ENCODE measurements around the gene SLC23A2.
"Not testable (repeated sequence)": the region's sequence is repeated elsewhere in the genome, so short reads cannot be mapped to it uniquely, and the experiment has no call there.

SLC23A2 gene

DNA sequence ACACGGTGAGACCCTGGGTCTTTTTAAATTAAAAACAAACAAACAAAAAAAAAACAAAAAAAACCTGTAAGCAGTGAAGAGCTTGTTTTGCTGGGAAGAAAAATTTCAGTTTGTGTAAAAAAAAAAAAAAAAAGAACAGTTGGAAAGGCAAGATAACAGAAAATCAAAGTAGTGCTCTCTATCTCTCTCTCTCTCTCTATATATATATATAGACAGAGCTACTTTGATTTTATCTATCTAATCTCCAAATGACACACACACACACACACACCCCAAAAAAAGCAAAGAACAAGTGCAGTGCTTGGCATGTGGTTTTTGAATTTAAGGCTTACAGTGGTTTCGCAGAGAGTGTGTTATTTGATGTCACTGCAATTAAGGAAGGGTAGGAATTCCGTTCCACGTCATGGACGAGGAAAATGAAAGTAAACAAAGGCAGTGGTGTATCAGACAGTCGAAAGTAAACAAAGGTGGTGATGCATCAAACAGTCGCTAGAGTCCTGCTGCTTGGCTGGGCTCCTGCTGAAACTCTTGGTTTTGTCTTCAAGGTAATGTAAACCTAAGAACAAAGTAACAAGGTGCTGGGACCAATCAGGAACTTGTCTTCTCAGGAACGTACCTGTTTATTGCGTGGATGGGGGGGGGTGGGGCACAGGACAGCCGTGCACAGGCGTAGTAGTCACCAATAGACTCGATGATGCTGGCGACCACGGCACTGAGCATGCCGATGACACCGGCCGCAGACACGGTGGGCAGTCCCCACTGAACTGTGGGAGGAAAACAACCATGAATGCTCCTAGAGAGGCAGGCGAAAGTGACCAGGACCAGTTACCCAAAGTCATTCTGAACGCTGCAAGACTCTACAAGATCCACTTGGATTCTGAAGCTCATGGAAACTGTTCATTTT is 131.8 kb downstream of the SLC23A2 start:
- DNase-seq, result no peak

DNA sequence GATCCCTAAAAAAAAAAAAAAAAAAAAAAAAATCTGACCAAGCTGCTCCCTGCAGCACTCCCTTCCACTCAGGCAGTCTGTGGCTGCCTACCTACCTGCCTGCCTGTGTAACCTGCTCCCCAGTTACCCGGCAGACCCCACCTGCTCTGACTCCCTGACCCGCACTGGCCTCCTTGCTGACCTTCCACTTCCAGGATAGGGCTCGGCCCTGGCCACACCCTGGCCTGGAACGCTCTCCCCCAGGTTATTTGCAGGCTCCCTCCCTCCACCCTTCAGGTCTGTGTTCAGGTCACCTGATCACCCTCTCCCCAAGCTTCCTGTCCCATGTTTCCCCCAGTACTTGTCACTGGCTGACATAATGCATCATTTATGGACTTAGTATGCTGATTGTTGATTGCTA is 134.3 kb downstream of the SLC23A2 start:
- no peak for DNase-seq

DNA sequence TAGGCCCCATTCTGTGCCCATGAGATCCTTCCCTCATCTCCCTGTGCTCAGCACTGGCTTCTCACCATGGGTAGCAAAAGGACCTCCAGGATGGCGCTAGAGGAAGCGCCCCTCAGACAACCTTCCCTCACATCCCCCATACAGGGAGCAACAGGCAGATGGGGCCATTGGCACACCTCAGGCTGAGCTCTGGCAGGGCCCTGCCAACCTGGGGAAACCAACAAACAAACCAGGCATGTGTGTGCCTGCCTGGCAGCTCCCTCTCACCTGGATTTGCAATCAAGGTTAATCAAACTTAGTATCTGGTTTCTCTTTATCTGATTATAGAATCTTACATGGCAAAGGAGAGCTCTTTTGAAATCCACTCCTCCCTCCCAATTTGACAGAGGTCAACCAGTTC is 134.9 kb downstream of the SLC23A2 start:
- no peak for DNase-seq

DNA sequence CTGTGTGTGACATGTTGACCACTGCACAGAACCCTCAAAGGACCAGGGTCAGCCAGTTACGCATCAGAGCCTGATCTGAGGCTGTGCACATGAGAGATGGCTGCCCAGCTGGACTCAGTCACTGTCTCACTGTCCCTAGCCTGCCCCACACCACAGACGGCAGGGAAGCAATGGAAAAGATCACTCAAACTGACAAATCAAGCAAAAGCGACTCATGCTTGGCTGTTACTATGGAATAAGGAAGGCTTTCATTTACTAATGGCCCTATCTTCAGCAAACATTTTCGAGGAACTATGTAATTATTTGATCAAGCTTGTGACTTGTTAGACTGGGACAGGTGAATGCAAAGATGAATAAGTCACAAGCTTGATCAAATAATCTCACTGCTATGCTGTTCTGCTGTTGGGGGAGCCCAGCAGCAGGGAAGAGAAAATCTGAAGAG is 137.0 kb downstream of the SLC23A2 start:
- no peak for DNase-seq

DNA sequence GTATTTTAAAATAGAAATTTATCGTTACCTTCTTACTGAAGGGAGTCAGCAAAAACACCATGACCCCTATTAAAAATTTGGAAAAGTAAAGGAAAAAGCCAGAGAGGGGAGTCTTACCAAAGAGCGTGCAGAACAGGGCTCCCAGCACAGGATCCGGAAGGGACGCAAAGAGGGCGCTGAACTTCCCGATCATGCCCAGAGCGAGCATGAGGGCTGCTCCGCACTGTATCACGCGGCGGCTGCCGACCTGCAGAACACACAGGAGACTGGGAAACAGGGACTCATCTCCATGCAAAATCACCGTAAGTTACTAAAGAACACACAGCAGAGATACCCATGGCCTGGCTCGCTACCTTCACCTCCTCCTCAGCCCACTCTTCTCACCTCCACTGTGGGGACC is 138.6 kb downstream of the SLC23A2 start:
- DNase-seq, result no peak

DNA sequence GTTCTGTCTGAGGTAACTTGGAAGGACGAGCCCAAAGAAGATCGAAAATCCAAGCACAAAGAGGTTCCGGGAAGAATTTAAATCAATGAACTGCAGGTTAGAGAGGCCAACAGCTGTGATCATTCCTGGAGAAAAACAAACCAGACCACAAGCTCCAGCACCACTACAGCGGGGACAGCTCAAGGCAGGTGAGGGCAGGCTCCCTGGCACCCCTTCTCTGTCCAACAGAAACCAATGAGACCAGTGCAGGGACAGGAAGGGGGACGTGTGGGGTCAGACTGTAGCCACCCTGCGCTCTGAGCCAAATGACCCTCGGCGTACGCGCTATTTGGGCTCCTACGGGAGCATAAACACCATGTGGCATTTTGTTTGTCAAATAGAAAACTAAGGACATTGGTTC is 139.3 kb downstream of the SLC23A2 start:
- DNase-seq, result no peak

DNA sequence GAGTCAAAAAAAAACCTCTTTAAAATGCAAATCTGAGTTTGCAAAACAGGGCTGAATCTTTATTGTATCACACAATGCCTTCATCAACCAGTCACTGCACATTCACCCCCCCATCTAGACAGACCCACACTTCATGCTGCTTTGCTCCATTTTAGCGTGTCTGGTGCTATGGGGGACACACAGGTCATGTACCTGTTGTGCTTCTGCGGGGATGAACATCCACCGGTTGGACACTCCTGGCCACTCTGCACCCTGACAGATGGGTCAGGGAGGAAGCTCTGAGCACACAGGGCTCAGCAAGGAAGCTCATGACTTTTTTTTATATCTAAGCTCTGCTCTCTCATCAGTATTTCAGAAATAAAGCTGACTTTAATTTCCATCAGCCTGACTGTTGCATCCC is 143.3 kb downstream of the SLC23A2 start:
- DNase-seq, result no peak

DNA sequence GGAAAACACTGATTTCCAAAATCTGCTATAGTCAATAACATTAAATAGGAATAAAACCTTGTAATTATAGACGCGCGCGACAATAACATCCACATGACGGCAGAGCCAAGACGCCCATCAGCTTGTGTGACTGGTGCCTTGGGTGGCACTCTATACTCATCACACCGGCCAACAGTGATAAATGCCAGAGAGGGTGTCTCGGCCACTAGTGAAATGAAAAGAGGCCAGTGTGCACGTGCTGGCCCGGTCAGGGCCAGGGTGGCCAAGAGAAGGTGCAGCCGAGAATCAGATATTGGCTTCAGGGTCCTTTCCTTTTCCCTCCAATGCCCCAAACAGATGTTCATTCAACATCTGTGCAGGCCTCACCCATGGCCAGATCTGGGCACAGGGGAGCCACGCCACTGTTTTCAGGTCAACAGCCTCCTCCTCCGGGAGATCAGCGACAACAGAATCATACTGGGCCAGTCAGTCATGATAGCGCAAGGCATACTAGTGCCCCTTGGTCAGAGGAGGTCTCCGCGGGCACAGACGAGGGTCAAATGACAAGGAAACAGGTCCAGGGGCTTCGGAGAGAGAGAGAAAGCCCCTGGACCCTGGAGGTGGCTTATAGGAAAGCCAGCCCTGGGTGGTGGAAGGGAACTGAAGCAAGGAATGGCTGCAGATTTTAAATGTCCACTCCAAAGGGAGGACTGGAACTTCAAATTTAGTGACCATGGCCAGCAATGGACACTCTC is 145.1 kb downstream of the SLC23A2 start:
- no peak for DNase-seq

DNA sequence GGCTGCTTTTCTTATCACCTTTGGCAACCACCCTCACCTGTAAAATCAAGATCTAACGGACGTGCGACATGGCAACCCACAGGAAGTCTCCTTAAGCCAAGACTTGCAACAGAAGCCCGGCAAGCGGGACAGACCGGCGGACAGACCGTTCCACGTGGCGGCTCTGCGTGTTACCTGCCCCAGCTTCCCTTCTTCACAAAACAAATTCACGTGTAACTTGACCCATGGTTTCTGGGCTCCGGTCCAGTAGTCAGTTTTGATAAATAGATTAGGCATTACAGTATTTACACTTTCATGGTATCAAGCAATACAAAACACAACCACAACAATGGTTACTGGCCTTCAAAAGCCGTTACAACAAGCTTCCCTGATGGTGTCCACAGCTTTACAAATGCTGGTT is 145.8 kb downstream of the SLC23A2 start:
- DNase-seq, result no peak

DNA sequence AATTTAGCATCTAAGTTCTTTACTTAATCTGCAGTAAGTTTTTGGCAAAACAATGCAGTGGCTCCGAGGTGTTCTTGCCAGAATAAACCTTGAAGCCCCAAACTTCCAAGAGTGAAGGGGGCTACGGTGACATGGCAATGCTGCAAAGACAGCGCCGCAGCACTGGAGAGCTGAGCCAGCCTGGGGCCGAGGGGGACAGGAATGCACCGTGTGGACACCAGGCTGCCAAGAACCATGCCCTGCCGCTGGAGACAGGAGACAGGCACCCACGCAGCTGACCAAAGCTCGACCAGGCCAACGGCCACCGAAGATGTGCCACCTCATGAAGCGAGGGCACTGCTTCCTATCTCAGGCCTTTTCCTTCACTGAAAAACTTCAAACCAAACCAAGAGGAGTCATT is 146.2 kb downstream of the SLC23A2 start:
- no peak for DNase-seq

DNA sequence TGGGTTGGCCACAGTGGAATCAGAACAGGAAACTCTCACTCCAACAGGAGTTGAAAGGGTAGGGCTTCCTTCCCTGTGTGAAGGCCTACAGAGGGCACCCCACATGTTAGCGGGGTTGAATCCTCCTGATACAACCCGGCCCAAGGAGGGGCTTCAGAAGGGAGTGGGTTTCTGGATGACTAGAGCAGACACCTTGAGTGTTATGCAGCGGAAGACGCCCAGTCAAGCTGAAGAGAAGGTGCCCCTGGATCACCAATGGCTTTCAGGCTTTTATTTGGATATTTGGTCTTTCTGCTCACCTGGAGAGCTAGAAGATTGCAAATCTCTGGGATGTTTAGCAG is 146.8 kb downstream of the SLC23A2 start:
- no peak for DNase-seq

DNA sequence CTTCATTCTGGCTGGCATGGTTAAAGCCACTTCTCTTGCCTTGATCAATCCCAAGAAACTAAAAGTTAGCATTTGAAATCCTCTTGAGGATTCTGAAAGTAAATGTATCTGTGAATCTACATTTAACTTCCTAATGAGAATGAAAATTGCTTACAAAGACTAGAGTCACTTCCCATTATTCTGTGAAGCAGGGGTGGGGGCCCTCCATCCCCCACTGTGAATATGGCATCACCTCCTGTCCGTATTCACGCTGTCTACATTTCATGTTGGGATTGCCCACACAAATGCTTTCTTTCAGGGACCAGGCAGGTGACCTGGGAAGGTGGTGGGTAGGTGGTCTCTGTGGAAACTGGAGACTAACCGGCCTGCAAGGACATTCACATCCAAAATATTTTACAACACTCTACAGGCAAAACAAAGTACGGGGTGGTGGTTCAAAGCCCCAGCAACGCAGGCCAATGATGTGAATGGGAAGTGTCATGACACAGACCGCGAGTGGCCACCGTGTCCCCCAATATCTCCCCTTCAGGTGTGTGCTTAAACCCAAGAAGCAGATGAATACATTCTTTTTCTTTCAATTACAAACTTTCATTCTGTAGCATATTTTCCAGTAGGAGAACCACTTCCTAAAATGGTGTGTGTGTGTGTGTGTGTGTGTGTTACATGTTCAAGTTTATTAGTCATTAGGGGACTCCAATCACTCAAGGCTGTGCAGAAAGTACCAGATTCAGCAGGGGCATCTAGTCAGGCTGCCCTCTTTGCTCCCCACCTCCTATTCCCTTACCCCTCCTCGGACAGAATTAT is 147.4 kb downstream of the SLC23A2 start:
- no peak for DNase-seq

DNA sequence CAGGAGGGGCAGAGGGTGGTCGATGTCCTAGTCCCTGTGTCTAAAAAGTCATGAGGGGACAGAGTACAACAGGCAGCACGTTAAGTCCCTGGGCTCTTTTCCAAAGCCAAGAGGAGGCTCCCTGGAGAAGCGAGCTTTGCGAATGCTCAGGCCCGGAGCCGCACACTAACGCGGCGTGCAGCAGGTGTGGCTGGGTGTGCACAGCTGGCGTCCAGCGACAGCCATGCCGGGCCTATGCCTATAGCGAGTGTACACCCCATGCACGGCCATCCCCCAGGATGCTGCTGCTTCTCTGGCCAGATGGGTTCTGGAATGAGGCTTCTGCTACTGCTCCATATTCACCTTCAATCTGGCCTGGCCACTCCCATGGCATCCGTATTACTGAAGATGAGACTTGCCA is 148.3 kb downstream of the SLC23A2 start:
- DNase-seq, result no peak

DNA sequence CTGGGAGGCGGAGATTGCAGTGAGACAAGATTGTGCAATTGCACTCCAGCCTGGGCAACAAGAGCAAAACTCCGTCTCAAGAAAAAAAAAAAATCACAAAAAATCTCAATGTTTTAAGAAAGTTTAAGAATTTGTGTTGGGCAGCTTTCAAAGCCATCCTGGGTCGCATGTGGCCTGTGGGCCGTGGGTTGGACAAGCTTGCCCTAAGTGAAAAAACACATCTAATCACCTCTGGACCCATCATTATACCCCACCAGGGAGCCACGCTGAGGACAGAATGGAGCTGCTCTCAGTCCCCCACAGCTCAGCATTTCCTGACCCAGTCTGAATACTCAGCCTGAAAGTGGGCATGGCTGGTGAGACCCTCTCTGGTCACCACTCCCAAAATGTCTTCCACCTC is 150.3 kb downstream of the SLC23A2 start:
- no peak for DNase-seq

DNA sequence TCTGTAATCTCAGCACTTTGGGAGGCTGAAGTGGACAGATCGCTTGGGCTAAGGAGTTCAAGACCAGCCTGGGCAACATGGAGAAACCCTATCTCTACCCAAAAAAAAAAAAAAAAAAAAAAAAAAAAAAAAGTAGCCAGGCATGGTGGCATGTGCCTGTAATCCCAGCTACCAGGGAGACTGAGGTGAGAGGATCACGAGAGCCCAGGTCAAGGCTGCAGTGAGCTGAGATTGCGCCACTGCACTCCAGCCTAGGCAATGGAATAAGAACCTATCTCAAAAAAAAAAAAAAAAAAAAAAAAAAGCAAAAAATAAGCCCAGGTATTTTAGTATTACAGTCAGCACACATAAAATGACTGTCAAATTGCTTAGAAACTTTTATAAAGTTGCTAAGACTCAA is 152.5 kb downstream of the SLC23A2 start:
- not testable (repeated sequence) for DNase-seq

DNA sequence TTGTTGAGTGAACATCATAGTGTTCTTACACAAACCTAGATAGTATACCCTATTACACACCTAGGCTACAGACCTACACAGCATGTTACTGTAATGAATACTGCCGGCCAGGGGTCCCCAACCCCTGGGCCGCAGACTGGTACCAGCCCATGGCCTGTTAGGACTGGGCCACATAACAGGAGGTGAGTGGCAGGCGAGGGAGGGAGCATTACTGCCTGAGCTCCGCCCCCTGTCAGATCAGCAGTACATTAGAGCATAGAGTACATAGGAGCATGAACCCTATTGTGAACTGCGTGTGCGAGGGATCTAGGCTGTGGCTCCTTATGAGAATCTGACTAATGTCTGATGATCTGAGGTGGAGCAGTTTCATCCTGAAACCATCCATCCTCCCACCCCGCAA is 153.3 kb downstream of the SLC23A2 start:
- DNase-seq, result no peak

DNA sequence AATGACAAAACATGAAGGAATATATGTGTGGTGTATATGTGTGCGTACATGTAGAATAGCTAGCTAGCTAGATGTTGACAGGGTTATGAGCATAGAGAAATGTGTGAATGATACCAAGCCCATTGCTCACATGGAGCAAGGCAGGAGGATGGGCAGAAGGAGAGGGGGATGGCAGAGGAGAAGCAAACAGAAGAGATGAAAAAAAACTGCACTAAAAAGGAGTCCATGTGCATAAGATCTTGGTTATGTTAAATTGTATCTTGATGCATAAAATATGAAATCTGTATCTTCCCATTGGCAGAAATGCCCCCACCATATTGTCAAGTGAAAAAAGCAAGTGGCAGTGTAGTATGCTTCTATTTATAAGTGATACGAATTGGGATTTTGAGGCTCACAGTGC is 154.5 kb downstream of the SLC23A2 start:
- no peak for DNase-seq

DNA sequence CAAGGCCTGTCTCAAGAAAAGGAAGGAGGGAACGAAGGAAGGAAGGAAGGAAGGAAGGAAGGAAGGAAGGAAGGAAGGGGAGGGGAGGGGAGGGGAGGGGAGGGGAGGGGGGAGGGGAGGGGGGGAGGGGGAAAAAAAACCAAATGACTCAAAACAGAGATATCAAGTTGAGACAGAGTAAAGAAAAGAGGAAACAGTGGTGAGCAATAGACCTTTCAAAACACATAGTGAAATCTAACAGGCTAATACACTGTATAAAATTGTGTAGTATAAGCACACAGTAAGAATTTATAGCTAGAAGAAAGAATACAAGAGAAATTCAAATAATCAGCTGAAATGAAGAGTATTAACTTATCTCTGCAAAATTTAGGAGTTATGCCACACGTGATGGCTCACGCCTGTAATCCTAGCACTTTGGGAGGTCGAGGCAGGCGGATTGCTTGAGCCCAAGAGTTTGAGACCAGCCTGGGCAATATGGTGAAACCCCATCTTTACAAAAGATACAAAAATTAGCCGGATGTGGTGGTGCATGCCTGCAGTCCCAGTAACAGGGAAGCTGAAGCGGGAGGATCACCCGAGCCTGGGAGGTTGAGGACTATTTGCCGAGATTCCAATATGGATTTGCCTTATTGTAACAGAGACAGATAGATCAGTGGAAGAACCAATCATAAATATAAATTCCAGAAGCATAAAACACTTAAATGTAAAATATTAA is 156.4 kb downstream of the SLC23A2 start:
- DNase-seq, result no peak

DNA sequence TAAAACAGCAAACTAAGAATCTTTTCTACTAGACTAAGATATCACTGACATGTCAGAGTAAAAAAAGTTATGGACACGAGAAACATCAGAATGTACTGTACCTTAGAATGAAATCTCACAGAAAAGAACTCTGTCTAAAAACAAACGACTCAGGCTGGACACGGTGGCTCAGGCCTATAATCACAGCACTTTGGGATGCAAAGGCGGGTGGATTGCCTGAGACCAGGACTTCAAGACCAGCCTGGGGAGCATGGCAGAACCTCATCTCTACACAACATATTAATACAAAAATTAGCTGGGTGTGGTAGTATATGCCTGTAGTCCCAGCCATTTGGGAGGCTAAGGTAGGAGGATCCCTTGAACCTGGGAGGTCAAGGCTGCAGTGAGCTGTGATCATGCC is 157.0 kb downstream of the SLC23A2 start:
- no peak for DNase-seq

DNA sequence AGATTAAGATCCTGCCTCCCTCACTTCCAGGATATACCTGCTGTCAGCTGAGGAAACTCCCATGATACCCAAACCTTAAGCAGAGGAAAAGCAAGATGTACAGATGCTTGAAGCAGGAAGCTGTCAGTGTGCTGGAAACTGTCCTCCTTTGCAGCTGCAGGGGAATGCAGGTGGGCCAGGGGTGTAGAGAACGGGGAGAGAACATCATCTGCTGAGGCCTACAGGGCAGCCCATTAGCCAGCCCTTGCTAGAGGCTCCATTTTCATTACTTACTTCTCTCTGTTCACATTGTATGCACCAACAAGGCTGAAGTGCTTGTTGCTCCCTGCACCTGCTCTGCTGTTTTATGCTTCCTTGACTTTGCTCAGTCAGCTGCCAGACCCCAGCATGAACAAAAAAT is 160.5 kb downstream of the SLC23A2 start:
- no peak for DNase-seq

DNA sequence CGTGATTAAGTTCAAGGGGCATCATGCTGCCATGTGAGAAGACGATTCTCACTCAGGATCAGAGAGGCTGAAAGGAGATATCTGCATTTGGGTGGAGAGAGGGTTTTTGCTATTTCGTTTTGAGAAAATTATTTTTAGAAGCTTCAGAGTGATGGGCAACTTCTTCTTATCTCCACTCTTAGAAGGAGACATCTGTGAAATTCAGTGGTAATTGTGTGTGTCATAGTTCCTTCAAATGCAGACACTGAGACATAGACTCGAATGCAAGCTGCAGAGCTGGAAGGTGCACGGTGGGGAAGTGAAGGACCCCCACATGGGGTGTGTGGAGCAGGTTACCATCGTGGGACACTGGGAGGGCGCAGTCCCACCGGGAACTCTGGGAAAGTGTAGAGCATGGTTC is 162.8 kb downstream of the SLC23A2 start:
- DNase-seq, result no peak

DNA sequence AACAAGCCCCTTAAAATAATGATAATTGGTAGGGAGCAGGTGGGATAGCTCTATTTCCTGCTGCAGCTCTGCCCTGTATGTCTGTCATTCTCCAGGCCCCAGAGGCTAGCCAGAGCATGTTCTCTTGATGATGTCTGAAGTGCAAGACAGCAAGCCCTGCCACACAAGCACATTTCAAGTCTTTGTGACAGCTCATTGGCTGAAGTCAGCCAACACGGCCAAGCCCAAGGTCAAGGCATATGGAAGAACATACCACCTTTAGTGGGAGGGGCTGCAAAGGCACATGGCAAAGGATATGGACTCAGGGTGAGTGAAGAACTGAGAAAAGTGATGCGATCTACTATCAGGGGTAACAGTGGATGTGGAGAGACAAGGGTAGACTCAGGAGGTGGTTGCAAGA is 163.6 kb downstream of the SLC23A2 start:
- no peak for DNase-seq

DNA sequence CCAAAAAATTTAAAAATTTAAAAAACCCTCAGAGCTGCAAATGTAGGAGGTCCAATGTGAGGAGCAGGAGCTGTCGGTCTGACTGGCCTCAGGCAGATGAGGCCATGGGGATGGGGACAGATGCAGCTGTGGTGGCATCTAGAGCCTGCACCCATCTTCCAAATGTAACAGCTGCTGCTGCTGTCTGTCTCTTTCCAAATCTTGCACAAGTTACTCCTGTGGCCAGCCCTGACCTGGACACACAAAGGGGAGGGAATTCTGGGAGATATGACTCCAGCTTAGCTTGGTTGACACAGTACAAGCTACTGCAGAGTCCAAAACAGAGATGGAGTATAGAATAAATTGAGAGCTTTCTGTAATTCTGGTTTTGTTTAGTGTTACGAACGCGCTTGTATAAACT is 164.4 kb downstream of the SLC23A2 start:
- no peak for DNase-seq

Measured in KG1 (cell line).